Fibroblast of skin of left biceps (primary cell): ENCODE data around the gene CRADD.

Experiments
- DNase-seq, 2 experiments: peaks; one replicate each; pipeline ENCODE4 v3.0.0-alpha.2; 2013; ENCODE audit warnings: low read depth in 2 of 2

CRADD gene

DNA sequence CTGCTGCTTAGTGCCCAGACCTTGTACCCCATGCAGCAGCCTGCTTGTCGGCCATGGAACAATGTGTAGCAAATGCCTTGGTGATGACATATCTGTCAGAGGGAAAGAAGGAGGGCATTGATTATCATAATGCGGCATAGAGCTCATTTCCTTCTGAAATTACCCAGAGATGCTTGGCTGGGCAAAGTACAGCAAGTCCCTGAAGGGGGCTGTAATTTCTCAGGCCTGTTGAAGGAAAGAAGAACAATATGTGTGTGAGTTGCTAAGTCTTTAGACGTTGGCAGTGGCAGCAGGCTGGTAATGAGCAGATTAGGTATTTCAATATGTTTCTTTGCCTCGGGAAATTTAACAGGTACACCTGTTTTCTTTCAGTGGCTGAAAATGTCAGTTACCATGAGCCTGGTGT, 128.6 kb downstream of the CRADD start:
- DNase-seq, result no peak

DNA sequence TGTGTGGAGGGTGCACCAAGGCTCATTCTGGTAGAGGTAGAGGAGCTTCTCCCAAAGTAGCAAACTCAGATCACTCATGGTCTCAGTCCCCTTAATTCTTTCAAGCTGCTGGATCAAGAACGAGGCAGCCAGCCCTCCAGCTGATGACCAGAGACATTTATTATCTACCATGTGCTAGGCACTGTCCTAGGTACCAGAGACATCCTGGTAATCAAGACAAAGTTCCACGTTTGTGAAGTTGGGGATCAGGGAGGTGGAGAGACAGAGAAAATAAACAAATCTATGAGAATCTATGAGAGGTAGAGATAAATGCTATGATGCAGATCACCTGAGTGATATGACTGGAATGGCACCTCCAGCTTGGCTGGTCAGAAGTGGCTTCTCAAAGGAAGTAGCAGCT, 130.2 kb downstream of the CRADD start:
- no peak for DNase-seq

GRCh38 chr12:93808169-93808899, 131.2 kb downstream of the CRADD start:
- no peak for DNase-seq

GRCh38 chr12:93812626-93813025, 135.5 kb downstream of the CRADD start:
- peak; percentile 84 to 89 for DNase-seq

DNA sequence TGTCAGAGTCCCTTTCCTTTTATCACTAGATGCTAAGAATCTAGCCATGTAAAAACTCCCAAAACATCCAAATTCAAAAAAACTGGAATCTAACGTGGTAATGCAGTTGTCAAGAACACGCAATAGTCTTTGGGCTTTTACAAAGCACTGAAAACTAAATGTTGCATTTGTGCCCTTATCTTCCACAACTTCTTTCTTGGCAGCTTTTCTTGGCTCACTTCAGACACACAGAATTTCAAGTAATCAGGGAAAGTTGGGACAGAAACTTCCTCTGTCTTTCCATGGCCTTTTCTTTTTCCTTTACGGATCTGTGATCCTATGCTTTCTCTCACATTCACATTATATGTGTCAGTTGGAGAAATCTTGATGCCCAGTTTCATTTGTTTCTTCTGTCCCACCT, 136.0 kb downstream of the CRADD start:
- no peak for DNase-seq

GRCh38 chr12:93813972-93814821, 137.0 kb downstream of the CRADD start:
- no peak for DNase-seq

GRCh38 chr12:93818488-93819049, 141.4 kb downstream of the CRADD start:
- no peak for DNase-seq

- DNase-seq, result no peak
Observed at GRCh38 chr12:93819050-93819491, 141.9 kb downstream of the CRADD start.

GRCh38 chr12:93823616-93824391, 146.6 kb downstream of the CRADD start:
- DNase-seq, result no peak

DNA sequence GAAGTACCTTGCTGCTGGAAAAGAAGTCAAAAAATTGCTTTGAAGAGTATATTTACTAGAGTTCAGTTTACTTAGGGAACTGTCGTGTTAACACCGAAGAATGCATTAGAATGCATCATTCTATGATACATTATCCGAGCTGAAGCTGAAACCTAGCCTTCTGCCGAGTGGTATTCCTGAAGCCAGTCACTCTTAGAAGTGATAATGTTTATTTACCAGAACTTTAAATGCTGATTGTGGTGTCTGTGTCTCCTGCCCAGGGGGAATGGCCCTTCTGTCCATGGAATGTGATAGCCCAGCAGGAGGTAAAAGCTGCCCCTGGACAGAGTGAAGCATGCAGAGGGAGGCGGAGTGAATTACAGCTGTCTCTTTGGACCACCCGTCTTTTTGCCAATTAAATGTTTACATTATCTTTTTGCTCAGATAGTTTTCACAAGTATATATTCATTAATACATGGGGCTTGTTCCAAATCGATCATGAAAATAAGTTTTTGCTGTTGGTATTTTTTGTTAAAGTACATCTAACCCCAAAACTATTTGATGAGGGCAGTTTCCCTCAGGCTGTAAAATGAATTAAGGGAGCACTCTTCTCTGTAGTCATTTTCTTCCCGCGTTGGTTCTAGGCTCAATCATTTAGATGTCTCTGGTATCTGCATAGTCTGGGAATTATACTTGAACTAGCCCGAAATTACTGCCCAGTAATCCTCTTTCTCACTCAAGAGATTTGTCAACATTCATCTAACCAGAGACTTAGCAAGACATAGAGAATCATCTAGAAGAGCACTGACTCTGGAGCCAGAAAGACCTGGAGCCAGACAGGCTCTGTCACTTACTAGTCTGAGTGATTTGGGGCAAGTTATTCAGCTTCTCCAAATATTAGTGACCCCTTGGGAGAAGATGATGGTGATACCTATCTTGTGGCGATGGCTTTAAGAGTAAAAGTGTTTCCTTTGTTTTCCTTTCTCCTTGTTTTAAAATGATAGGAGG, 147.6 kb downstream of the CRADD start:
- DNase-seq, result no peak

DNA sequence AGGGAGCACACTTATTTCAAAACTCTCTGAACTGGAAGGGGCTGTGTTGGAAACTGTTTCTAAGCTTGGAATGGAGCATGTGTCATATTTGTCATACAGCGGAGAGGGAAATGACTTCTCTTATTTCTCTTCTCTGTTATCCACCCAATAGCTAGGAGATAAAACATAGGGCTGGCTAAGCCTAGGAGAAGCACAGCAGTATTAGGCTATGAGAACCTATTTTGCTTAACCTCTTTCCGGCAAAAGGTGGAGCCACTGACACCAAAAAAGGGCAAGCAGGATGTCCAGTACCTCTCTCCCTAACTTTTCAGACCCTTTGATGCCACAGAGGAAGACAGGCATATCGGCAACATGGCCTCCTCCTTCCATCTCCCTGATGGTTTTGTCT, 148.3 kb downstream of the CRADD start:
- DNase-seq, result no peak

DNA sequence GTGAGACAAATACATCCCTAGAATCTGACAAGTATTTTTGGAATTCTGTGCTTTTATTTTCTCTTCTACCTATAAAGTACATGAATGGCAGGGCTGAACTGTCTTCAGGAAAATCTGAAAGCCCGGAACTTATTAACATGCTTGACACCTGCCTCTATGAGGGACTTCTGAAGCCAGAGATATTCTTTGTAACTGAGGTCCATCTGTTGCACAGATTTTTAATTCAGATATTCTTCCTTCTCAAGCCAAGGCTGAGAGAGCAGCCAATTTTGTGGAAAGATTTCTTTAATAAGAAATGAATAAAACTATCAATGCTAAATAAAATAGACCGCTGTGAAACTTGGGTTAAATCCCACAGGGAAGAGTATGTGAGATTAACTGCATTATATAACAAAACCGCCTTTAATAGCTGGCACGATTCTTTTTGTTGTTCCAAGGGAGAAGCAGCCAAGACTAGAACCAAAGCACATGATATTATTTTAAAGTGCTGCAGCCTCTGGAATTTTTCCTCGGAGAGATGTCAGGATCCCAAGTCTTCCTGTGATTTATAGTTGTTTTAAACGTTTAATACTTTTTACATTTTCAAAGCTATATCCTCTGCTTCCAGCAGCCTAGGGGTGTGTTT, 148.9 kb downstream of the CRADD start:
- DNase-seq, result peak; percentile 85 to 89

DNA sequence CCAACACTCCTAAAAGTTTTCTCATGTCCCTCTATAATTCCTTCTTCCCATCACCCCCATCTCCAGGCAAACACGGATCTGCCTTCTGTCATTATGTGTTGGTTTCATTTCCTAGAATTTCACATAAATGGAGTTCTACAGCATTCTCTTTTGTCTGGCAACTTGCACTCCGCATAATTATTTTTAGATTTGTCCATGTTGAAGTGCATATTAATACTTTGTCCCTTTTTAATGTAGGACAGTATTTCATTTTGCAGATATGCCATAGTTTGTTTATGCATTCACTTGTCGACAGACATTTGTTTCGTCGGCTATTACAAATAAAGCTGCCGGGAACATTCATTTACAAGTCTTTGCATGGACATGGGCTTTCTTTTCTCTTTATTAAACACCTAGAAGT, 150.0 kb downstream of the CRADD start:
- no peak for DNase-seq

GRCh38 chr12:93827669-93828068, 150.5 kb downstream of the CRADD start:
- DNase-seq, result no peak

- no peak for DNase-seq
Observed at GRCh38 chr12:93829016-93829415, 151.8 kb downstream of the CRADD start.

- no peak for DNase-seq
Observed at GRCh38 chr12:93831374-93831773, 154.2 kb downstream of the CRADD start.

DNA sequence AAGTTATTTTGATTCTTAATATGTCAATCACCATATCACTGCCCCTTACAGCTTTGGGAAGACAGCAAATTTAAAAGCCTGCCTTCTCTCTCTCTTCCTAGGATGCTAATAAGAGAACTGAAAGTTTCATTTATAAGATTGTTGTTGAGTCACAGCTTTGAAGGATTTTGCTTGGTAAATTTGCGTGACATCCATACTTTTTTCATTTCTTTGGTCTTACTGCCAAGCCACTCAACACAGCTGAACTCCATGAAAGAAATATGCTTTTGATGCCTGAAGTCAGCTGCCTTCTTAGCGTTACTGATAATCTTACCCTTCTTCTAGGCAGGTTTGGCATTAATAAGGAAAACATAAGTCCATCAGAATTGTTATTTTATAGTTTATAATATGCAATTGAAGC, 155.0 kb downstream of the CRADD start:
- no peak for DNase-seq

DNA sequence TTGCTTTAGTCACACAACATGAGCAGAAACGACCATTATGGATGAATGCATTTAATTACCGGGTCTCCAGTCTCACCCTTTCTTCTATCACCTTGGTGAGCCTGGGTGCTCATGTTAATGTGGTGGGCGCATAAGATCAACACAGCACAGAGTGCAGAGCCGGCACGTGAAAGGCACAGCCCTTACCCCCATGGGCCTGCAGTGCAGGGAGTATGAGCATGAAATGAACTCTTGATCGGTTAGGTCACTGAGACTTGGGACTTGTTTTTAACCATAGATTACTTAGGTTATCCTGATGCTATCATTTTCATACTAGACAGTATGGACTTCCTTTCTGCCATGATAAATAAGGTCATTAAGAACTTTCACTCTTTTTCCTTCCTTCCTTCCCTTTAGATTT, 156.8 kb downstream of the CRADD start:
- no peak for DNase-seq

- DNase-seq, result no peak
Observed at GRCh38 chr12:93836620-93837260, 159.6 kb downstream of the CRADD start.

DNA sequence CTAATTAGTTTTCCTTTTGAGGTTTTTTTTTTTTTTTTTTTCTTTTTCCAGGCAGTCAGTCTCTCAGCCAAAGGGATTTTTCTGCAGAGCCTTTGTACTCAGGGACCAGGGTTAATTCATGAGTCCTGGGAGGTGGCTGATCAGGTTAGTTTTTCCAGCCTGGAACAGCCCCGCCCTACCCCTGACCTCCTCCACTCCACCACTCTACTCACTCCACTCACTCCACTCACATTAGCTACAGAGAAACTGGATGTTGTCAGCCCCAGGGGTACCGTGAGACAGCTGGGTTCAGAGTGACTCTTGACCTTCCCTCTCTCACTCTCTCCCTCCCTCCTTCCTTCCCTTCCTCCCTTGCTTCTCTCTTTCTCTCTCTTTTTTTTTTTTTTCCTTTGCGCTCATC, 161.0 kb downstream of the CRADD start:
- no peak for DNase-seq
